Measurements from ENCODE around the gene RNF181.
"Not testable (repeated sequence)": the region's sequence is repeated elsewhere in the genome, so short reads cannot be mapped to it uniquely, and the experiment has no call there.

Gene RNF181

DNA sequence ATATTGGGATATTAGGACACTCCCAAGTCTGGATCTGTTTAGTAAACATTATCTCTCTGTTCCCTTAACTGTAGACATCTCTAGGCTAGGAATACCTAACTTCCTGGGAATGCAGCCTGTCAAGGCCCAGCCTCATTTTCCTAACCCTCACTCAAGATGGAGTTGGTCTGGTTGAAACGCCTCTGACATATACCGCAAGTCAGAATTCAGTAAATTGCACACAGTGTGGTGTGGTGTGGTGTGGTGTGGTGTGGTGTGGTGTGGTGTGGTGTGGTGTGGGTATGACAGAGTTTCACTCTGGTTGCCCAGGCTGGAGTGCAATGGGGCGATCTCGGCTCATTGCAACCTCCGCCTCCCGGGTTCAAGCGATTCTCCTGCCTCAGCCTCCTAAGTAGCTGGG, 19.2 kb downstream of the RNF181 start:
- not testable (repeated sequence) for DNase-seq (ENCODE audit: low read depth in 2 of 2)

DNA sequence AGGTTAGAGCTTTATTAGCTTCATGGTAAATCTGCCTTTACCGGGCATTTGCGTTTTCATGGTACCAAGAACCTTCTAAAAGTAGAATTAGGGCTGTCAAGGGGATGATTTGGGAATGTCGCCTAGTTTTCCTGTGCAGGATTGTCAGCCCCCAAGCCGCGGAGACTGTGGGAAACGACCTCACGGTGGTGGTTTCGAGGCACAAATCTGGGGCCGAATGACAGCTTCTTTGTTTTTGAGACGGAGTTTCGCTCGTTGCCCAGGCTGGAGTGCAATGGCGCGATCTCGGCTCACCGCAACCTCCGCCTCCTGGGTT, 19.8 kb downstream of the RNF181 start:
- no peak for DNase-seq (ENCODE audit: low read depth in 2 of 2)

DNA sequence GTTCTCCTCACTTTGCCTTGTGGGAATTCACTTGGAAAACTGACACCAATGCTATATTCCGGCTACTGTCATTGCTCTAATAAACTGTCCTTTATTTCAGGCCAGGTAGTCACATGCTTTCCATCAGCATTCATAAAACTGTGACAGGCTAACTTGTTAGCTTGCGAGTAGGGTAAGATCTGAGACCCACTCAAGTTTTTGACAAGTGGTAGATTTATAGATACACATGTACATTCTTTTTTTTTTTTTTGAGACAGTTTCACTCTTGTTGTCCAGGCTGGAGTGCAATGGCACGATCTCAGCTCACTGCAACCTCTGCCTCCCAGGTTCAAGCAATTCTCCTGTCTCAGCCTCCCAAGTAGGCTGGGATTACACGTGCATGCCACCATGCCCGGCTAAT, 22.2 kb downstream of the RNF181 start:
- not testable (repeated sequence) for DNase-seq (ENCODE audit: low read depth in 2 of 2)

DNA sequence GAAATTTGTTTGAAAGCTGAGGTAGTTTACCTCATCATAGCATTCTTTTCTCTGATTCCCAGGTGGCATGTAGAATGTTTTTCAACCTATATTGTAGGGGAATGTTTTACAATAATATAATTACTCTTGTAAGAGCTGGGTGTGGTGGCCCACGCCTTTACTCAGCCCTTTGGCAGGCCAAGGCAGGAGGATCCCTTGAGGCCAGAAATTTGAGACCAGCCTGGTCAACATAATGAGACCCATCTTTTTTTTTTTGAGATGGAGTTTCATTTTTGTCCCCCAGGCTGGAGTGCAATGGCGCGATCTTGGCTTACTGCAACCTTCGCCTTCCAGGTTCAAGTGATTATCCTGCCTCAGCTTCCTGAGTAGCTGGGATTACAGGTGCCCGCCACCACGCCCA, 24.1 kb downstream of the RNF181 start:
- no peak for DNase-seq (ENCODE audit: low read depth in 2 of 2)

DNA sequence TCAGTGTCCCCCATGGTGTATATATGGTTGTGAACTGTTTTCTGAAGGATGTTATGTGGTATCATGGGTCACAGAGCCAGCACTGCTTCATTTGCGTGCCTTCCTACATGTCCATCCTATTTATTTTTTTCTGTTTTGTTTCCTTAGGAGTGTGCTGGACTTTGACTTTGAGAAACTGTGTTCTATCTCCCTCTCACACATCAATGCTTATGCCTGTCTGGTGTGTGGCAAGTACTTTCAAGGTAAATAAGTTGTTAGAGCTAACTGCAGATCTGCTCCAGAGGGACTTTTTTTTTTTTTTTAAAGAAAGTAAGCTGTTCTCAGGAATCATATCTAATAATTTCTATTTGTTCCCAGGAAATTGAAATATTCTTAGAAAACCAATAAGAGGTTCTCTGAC, 25.8 kb downstream of the RNF181 start:
- no peak for DNase-seq (ENCODE audit: low read depth in 2 of 2)

DNA sequence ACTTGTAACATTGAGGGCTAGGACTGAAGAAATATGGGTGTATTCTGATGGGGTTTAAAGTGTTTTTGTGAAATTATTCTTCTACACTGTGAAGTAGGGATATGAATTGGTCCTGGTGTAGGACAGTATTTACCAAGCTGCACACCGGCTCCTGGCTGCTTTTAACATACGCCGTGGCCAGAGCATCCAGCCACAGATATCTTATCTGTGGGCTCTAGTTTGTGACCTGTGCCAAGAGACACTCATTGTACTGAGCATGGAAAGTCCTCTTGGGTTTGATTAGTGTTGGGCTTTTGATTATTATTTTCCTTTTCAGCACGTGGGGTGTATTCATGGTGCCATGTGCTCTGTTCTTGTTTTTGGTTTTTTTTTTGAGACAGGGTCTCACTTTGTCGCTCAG, 28.4 kb downstream of the RNF181 start:
- DNase-seq (ENCODE audit: low read depth in 2 of 2): no peak

DNA sequence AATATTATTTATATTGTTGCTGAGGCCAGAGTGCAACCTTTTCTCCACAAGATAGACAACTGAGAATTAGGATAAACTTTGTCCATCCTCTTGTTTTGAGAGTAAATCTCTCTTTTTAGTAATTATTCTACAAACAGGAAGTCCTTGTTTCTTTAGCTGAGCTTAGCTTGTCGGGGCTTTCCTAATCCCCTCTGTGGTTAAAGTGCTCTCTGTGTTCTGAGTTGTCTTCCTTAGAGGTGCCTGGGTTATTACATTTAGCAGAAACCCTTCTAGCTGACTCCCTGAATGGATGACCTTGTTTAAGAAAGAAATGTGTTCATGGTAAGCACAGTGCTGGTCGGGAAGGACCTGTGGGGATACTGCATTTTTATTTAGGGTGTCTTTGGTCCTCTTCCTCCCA, 33.1 kb downstream of the RNF181 start:
- DNase-seq (ENCODE audit: low read depth in 2 of 2): no peak

DNA sequence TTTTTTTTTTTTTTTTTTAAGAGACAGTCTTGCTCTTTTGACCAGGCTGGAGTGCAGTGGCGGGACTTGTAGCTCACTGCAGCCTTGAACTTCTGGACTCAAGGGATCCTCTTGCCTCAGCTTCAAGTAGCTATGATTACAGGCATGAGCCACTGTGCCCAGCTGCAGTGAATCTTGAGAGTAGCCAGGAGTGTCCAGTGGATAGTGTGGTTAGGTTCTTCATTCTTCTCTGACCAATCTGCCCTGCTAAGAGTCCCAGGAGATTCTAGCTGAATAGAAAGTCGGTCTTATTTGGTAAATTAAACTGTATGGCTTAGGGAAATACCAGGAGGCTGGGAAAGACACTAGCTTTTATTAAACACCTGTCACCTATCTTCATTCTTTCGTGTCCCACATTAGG, 35.8 kb downstream of the RNF181 start:
- no peak for DNase-seq (ENCODE audit: low read depth in 2 of 2)

DNA sequence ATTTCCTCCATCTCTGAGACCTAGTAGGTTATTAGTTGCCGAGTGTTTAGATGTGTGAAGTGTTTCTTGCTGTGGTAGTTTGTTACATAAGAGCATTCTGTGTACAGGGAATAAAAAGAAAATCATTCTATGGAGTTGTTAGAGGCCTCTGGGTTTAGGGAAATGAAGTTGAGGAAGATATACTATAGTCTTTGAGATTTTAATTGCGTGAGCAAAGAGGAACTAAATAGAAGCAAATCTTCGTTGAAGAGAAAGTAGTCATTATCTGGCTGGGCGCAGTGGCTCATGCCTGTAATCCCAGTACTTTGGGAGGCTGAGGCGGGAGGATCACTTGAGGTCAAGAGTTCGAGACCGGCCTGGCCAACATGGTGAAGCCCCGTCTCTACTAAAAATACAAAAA, 39.5 kb downstream of the RNF181 start:
- no peak for DNase-seq (ENCODE audit: low read depth in 2 of 2)

DNA sequence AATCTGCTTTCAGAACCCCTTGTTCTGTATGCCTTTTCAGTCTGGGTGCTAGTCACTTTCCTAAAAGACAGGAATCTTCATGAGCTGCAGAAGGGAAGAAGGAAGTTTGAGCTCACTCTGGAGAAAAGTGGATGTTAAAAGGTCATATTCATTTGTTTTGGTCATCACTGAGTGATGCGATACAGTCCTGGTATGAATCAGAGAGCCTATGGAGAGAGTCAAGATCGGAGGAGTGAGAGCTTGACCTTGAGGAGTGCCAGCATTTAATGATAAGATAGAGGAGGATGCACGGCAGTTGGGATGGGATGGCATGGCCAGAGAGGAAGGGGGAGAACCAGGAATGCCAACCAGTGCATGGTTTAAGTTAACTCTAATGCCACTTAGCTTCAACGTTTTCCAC, 40.1 kb downstream of the RNF181 start:
- no peak for DNase-seq (ENCODE audit: low read depth in 2 of 2)

DNA sequence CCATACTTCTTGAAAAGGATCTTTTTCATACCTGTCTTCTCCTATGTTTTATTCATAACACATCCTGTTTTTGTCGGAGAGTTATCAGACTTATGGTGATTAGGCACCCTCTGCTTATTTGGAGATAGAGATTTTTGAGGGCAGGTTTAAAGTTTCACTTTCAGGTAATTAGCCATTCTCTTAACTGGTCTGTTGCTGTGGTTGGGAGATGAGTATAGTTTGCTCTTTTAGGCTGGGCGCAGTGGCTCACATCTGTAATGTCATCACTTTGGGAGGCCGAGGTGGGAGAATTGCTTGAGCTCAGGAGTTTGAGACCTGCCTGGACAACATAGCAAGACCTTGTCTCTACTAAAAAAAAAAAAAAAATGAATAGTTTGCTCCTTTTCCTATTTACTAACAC, 47.2 kb downstream of the RNF181 start:
- DNase-seq (ENCODE audit: low read depth in 2 of 2): no peak

DNA sequence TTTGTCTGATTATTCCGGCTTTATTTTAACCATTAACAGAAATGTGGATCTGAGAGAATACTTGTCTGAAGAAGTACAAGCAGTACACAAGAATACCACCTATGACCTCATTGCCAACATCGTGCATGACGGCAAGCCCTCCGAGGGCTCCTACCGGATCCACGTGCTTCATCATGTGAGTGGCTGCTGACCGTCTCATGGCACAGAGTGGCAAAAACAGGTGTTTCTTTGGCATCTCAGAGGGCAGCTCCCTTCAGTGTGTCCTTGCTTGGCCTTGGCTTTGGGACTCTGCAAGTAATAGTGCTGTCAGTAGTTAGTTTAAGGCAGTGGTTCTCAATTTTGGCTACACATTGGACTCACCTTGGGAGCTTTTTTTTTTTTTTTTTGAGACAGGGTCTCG, 49.4 kb downstream of the RNF181 start:
- no peak for DNase-seq (ENCODE audit: low read depth in 2 of 2)

DNA sequence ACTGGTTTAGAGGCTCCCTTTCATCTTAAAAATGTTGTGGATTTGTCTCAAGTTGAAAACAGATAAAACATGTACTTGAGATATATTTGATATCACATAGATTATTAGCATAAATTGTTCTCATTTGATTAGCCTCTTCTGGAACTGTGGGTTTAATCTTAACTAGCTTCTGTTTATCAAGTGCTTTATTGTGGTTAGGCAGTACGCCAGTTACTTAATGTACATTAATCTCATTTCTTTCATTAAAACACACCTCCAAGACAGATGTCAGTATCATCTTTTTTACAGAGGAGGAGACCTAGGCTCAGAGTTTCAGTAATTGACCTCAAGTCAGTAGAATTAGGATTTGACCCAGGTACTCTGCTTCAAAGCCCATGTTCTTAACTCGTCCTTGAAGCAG, 50.6 kb downstream of the RNF181 start:
- no peak for DNase-seq (ENCODE audit: low read depth in 2 of 2)

Data from stimulated activated CD4-positive, alpha-beta T cell treated with anti-CD3 and anti-CD28 coated beads, Interleukin-12 subunit alpha, Interleukin-12 subunit beta, amount 100 ng/mL, for 24 hours (primary cell).